ENCODE measurements around the gene MYOCD.

The MYOCD gene

GRCh38 chr17:12693640-12694039, 27.9 kb downstream of the MYOCD start:
- Histone ChIP-seq H3K36me3 (no peaks in the 10 kb centered on the region), H3K4me3 (ENCODE audit: low read depth, low read length) (no peak overlapping the region), H3K27me3 (ENCODE audit: insufficient read depth, low read depth, severe bottlenecking) (no peaks in the 10 kb centered on the region), H3K27ac (no peak overlapping the region), H3K9me3 (ENCODE audit: severe bottlenecking) (no peaks in the 10 kb centered on the region)
- DNase-seq: no peak
- TF ChIP-seq, protein P1, sequence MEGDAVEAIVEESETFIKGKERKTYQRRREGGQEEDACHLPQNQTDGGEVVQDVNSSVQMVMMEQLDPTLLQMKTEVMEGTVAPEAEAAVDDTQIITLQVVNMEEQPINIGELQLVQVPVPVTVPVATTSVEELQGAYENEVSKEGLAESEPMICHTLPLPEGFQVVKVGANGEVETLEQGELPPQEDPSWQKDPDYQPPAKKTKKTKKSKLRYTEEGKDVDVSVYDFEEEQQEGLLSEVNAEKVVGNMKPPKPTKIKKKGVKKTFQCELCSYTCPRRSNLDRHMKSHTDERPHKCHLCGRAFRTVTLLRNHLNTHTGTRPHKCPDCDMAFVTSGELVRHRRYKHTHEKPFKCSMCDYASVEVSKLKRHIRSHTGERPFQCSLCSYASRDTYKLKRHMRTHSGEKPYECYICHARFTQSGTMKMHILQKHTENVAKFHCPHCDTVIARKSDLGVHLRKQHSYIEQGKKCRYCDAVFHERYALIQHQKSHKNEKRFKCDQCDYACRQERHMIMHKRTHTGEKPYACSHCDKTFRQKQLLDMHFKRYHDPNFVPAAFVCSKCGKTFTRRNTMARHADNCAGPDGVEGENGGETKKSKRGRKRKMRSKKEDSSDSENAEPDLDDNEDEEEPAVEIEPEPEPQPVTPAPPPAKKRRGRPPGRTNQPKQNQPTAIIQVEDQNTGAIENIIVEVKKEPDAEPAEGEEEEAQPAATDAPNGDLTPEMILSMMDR (IDR thresholded peaks at IDR 0.05; ENCODE audit: low read depth, low read length): no peak

DNA sequence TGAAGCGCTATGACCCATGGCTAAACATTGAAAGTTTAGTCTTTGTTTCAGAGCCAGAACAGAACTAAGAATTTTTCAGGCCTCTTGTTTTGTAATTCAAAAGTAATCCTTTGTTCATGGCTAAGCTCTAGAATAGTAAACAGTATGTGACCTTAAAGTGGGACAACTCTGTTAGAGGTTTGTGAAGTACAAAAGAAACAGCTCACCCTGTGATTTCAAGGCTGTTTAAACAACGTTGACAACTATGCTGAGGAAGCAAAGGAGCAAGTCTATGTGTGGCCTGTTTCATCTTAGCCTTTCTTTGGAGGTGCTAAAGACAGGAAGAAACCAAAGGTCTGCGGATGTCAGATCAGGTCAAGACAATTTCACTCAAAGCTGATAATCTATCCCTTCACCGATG, 40.4 kb downstream of the MYOCD start:
- H3K27ac ChIP-seq: no peak overlapping the region

DNA sequence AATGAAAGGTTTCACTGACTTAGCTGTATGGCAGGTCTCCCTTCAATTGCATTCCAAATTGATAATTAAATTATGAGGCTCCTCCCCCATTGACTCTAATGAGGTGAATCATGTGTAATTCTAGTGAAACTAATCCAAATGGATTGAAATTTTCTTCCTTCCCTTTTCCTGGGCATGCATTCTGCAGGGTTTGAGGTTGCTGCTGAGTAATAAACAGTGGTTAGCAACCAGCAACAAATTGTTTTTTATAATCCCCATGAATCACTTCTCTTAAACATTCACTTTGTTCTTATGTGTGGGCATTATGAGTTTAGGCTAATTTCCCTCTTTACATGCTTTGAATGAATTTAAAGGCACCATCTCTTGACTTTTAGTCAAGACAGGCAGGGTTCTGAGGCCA, 43.4 kb downstream of the MYOCD start:
- no peak overlapping the region for H3K4me3 ChIP-seq (ENCODE audit: low read depth, low read length)
- no peaks in the 10 kb centered on the region for H3K27me3 ChIP-seq (ENCODE audit: insufficient read depth, low read depth, severe bottlenecking)
- DNase-seq: no peak
- H3K27ac ChIP-seq: no peak overlapping the region
- TF ChIP-seq, protein P1 (IDR thresholded peaks at IDR 0.05; ENCODE audit: low read depth, low read length): no peak
- no peaks in the 10 kb centered on the region for H3K36me3 ChIP-seq
- H3K9me3 ChIP-seq (ENCODE audit: severe bottlenecking): no peaks in the 10 kb centered on the region

More for the DNA sequence above, 40.4 kb downstream of the MYOCD start:
- Histone ChIP-seq H3K4me3 (ENCODE audit: low read depth, low read length) (no peak overlapping the region), H3K36me3 (no peaks in the 10 kb centered on the region), H3K27me3 (ENCODE audit: insufficient read depth, low read depth, severe bottlenecking) (no peaks in the 10 kb centered on the region), H3K9me3 (ENCODE audit: severe bottlenecking) (no peaks in the 10 kb centered on the region)
- no peak for DNase-seq
- TF ChIP-seq, protein P1 (IDR thresholded peaks at IDR 0.05; ENCODE audit: low read depth, low read length): no peak

DNA sequence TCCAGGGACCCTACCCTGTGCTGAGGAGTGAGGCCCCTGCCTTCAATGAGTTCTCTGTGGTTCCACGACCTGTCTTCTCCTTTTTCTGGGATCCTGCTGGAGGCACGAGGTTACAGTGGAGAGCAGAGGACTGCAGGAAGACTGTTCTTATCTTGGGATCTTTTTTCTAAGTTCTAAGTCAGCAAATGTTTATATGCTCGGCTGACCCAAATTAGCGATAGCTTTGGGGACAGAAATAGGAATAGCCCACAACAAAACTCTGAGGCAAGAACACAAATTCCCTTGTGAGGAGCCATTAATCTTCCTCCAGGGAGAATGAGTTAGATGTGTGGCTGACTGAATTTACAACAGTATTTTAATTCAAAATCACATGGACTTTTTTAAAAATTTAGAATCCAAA, 46.7 kb downstream of the MYOCD start:
- Histone ChIP-seq H3K27ac (no peak overlapping the region), H3K36me3 (no peaks in the 10 kb centered on the region), H3K4me3 (ENCODE audit: low read depth, low read length) (no peak overlapping the region), H3K27me3 (ENCODE audit: insufficient read depth, low read depth, severe bottlenecking) (no peaks in the 10 kb centered on the region), H3K9me3 (ENCODE audit: severe bottlenecking) (no peaks in the 10 kb centered on the region)
- DNase-seq: no peak
- TF ChIP-seq, protein P1 (IDR thresholded peaks at IDR 0.05; ENCODE audit: low read depth, low read length): no peak

- Histone ChIP-seq H3K9me3 (ENCODE audit: severe bottlenecking) (peaks cover 2% of the 10 kb centered on the region), H3K27ac (no peak overlapping the region), H3K27me3 (ENCODE audit: insufficient read depth, low read depth, severe bottlenecking) (no peaks in the 10 kb centered on the region), H3K36me3 (no peaks in the 10 kb centered on the region), H3K4me3 (ENCODE audit: low read depth, low read length) (no peak overlapping the region)
- TF ChIP-seq, protein P1 (IDR thresholded peaks at IDR 0.05; ENCODE audit: low read depth, low read length): no peak
- DNase-seq: no peak
Observed at GRCh38 chr17:12712941-12713340, 47.3 kb downstream of the MYOCD start.

DNA sequence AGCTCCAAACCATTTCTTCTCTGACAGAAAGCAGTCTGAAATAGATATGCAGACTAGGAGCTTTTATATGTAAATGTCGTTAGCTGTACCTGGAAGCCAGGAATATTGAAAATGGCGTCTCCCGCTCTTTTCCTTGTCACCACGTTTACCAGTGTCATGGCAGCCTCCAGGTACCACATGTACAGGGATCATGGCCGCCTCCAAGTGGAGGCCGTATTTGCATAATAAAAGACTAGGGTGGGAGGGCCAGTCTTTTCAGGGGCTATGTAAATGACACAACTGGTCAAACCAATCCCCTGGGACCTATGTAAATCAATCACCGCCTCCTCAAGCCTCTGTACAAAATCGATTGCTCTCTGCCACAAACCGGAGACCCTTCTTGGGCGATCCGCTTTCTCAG, 54.3 kb downstream of the MYOCD start:
- DNase-seq: no peak
- Histone ChIP-seq H3K4me3 (ENCODE audit: low read depth, low read length) (no peak overlapping the region), H3K36me3 (no peaks in the 10 kb centered on the region), H3K27ac (no peak overlapping the region), H3K9me3 (ENCODE audit: severe bottlenecking) (peaks cover 2% of the 10 kb centered on the region), H3K27me3 (ENCODE audit: insufficient read depth, low read depth, severe bottlenecking) (no peaks in the 10 kb centered on the region)
- TF ChIP-seq, protein P1 (IDR thresholded peaks at IDR 0.05; ENCODE audit: low read depth, low read length): no peak

Data from WERI-Rb-1 (cell line).